SH-SY5Y (cell line): ENCODE measurements around the gene IGFBP1.

Experiments
- GATA2 ChIP-seq: IDR thresholded peaks from 2 replicates; pipeline ENCODE4 v1.6.1; 2011; ENCODE audit warnings: mild to moderate bottlenecking, low read depth, low read length
- GATA3 ChIP-seq: IDR thresholded peaks from 2 replicates; pipeline ENCODE4 v1.6.1; 2011; ENCODE audit warnings: low read depth, mild to moderate bottlenecking, low read length, moderate library complexity

DNA sequence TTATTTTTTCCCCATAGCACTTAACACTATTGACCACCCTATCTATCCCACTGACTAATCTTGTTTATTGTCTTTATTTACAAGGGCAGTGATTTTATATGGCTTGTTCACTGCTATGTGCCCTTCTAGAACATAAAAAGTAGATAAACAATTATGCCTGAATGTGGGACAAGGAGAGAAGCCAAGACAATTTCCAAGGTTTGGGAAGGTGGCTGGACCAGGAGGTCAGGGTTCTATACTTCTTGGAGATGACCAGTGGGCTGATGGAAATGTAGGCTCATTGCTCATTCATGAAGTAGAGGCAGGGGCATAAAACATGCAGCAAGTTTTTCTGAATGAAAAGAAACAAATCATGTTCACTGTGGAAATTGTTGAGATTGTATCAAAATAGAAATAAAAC, 21.3 kb downstream of the IGFBP1 start:
- TF ChIP-seq GATA3 (no peak), GATA2 (no peak)
